Tibial nerve (tissue), 4 donors: ENCODE data around the gene TMEM26.

Source experiments
- CTCF ChIP-seq, 5 experiments: fragments of 200-600 bp in 3 of 5; fragments of 450-650 bp in 2 of 5; sonication (generic) in 3 of 5; IDR thresholded peaks; one replicate each; pipeline ENCODE4 v1.5.1; 2016 to 2019; ENCODE audit warnings: antibody characterized with exemption in 5 of 5, mild to moderate bottlenecking in 3 of 5, moderate library complexity in 2 of 5
- EP300 ChIP-seq, 2 donors: sonication (generic); formaldehyde crosslinking; IDR thresholded peaks; one replicate each; pipeline ENCODE4 v1.6.1; 2017; ENCODE audit warnings: antibody characterized with exemption in 2 of 2, mild to moderate bottlenecking in 1 of 2
- POLR2A ChIP-seq, 2 donors: fragments of 450-650 bp; IDR thresholded peaks; one replicate each; pipeline ENCODE4 v1.6.1; 2017; ENCODE audit warnings: antibody characterized with exemption in 2 of 2, mild to moderate bottlenecking in 2 of 2, moderate library complexity in 2 of 2

- TF ChIP-seq CTCF (IDR thresholded peaks at IDR 0.05) = no peak
- no peak for TF ChIP-seq EP300 (IDR thresholded peaks at IDR 0.05)
- no peak for TF ChIP-seq POLR2A (IDR thresholded peaks at IDR 0.05)
These were observed 54.6 kb downstream of the TMEM26 start for GRCh38 chr10:61398366-61399129.
